T-helper 2 cell treated with Interferon-gamma antibody and Interleukin-4, amounts not matched to agents 5 μg/mL and 100 μg/mL, for 36 hours (primary cell): ENCODE results near the gene ATP8B4.
A peak's percentile ranks its signal among the peaks of the same experiment; 100 is the strongest.

Experiments used
- DNase-seq: peaks from one replicate; pipeline ENCODE4 v3.0.0; 2021; ENCODE audit warnings: low spot score
- H3K27ac Mint-ChIP-seq: one replicate; pipeline ENCODE4 v1.8.0; 2021; ENCODE audit warnings: mild to moderate bottlenecking, mixed read lengths
- H3K27me3 Mint-ChIP-seq: one replicate; pipeline ENCODE4 v1.8.0; 2021; ENCODE audit warnings: low read depth, mixed read lengths
- H3K36me3 Mint-ChIP-seq: one replicate; pipeline ENCODE4 v1.8.0; 2021; ENCODE audit warnings: low read depth, mixed read lengths
- H3K4me1 Mint-ChIP-seq: one replicate; pipeline ENCODE4 v1.8.0; 2021; ENCODE audit warnings: low read depth, mixed read lengths
- H3K4me3 Mint-ChIP-seq: one replicate; pipeline ENCODE4 v1.8.0; 2022; ENCODE audit warnings: mild to moderate bottlenecking, moderate library complexity, mixed read lengths
- H3K9me3 Mint-ChIP-seq: one replicate; pipeline ENCODE4 v1.8.0; 2021; ENCODE audit warnings: mixed read lengths

ATP8B4 gene

DNA sequence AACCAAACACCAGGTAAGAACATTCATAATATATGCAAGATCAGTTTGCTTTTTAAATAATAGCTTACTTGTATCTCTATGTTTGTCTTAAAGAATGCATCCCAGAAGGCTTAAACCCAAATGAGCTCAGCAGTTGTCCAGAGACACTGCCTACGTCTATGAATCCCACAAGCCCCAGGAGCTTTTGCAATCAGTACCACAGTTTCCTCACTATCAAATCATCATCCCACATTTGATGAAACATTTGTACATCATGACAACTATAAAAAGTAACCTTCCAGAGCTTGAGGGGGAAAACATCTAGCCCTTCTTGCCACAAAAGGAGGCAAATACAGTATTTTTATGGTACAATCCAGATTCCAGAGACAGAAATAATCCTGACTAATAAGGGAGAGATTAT lies 63.7 kb downstream of the ATP8B4 start:
- no peak overlapping the region for H3K27ac Mint-ChIP-seq
- no peak for DNase-seq
- H3K9me3 Mint-ChIP-seq, result no peaks in the 10 kb centered on the region
- no peak overlapping the region for H3K4me3 Mint-ChIP-seq
- H3K27me3 Mint-ChIP-seq, result no peaks in the 10 kb centered on the region
- peaks cover 40% of the 10 kb centered on the region for H3K4me1 Mint-ChIP-seq
- peaks cover 3% of the 10 kb centered on the region for H3K36me3 Mint-ChIP-seq

- Mint-ChIP-seq H3K4me3 (no peak overlapping the region), H3K9me3 (no peaks in the 10 kb centered on the region), H3K27ac (no peak overlapping the region), H3K27me3 (no peaks in the 10 kb centered on the region), H3K4me1 (peaks cover 24% of the 10 kb centered on the region), H3K36me3 (peaks cover 3% of the 10 kb centered on the region)
- DNase-seq, result no peak
These were observed 65.8 kb downstream of the ATP8B4 start for GRCh38 chr15:50053055-50053856.

- no peak overlapping the region for H3K27ac Mint-ChIP-seq
- no peaks in the 10 kb centered on the region for H3K9me3 Mint-ChIP-seq
- H3K36me3 Mint-ChIP-seq, result peaks cover 5% of the 10 kb centered on the region
- no peak overlapping the region for H3K4me3 Mint-ChIP-seq
- no peak for DNase-seq
- no peaks in the 10 kb centered on the region for H3K27me3 Mint-ChIP-seq
- H3K4me1 Mint-ChIP-seq, result peaks cover 24% of the 10 kb centered on the region
These were observed 67.1 kb downstream of the ATP8B4 start for GRCh38 chr15:50051811-50052419.

DNA sequence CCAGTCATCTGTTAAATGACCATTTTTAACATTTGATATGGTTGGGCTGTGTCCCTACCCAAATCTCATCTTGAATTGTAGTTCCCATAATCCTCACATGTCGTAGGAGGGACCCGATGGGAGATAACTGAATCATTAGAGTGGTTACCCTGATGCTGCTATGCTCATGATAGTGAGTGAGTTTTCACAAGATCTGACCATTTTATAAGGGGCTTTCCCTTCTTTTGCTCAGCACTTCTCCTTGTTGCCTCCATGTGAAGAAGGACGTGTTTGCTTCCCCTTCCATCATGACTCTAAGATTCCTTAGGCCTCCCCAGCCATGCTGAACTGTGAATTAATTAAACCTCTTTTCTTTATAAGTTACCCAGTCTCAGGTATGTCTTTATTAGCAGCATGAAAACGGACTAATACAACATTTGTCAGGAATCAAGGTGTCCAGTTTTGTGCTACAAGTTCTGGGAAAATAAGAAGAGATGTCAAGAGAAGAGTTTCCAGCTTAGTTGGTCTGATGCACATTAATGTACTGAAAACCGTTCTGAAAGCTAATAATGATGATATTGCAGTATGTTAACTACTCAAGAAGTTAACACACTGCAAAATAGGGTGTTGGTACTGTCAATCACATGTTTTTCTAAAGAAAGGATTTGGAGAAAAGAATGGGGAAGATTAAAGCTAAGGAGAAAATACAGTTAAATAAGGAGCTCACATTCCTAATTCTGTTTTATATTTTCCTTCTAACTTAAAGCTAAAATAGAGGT lies 67.9 kb downstream of the ATP8B4 start:
- no peak overlapping the region for H3K27ac Mint-ChIP-seq
- peaks cover 29% of the 10 kb centered on the region for H3K4me1 Mint-ChIP-seq
- no peaks in the 10 kb centered on the region for H3K27me3 Mint-ChIP-seq
- H3K36me3 Mint-ChIP-seq, result peaks cover 6% of the 10 kb centered on the region
- no peak overlapping the region for H3K4me3 Mint-ChIP-seq
- H3K9me3 Mint-ChIP-seq, result no peaks in the 10 kb centered on the region
- no peak for DNase-seq

- Mint-ChIP-seq H3K36me3 (peaks cover 13% of the 10 kb centered on the region), H3K4me3 (no peak overlapping the region), H3K9me3 (peaks cover 3% of the 10 kb centered on the region), H3K4me1 (peaks cover 19% of the 10 kb centered on the region), H3K27ac (no peak overlapping the region), H3K27me3 (no peaks in the 10 kb centered on the region)
- no peak for DNase-seq
These were observed 69.2 kb downstream of the ATP8B4 start for GRCh38 chr15:50049871-50050270.

GRCh38 chr15:50046867-50047266 lies 72.2 kb downstream of the ATP8B4 start:
- Mint-ChIP-seq H3K27ac (no peak overlapping the region), H3K36me3 (peaks cover 29% of the 10 kb centered on the region), H3K27me3 (no peaks in the 10 kb centered on the region), H3K9me3 (peaks cover 18% of the 10 kb centered on the region), H3K4me1 (peaks cover 15% of the 10 kb centered on the region), H3K4me3 (no peak overlapping the region)
- peak; percentile 28 for DNase-seq

- peaks cover 18% of the 10 kb centered on the region for H3K9me3 Mint-ChIP-seq
- peak overlapping the region; percentile 78 for H3K27ac Mint-ChIP-seq
- no peak for DNase-seq
- no peaks in the 10 kb centered on the region for H3K27me3 Mint-ChIP-seq
- H3K4me1 Mint-ChIP-seq, result peaks cover 14% of the 10 kb centered on the region
- peaks cover 34% of the 10 kb centered on the region for H3K36me3 Mint-ChIP-seq
- H3K4me3 Mint-ChIP-seq, result peak overlapping the region; percentile 8
These were observed 72.9 kb downstream of the ATP8B4 start for GRCh38 chr15:50046159-50046558.

DNA sequence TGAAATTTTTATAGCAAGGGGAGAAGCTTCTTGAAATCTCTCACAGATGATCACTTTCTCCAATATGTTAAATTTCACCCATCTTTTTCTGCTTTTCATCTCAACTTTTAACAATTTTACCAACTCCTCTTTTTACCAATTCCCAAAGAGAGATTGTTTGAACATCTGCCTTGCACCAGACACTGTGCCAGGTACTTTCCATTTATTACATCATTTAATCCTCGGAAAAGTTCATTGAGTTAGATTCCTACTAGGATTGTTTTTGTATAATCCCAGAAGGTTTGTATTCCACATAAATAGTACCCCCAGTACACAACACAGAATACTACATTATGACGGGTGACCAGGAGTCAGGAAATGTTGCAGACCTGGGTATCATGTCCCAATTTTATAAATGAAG lies 74.1 kb downstream of the ATP8B4 start:
- H3K9me3 Mint-ChIP-seq, result peaks cover 18% of the 10 kb centered on the region
- H3K36me3 Mint-ChIP-seq, result peaks cover 42% of the 10 kb centered on the region
- H3K4me3 Mint-ChIP-seq, result no peak overlapping the region
- H3K4me1 Mint-ChIP-seq, result peaks cover 14% of the 10 kb centered on the region
- no peaks in the 10 kb centered on the region for H3K27me3 Mint-ChIP-seq
- no peak overlapping the region for H3K27ac Mint-ChIP-seq
- no peak for DNase-seq

DNA sequence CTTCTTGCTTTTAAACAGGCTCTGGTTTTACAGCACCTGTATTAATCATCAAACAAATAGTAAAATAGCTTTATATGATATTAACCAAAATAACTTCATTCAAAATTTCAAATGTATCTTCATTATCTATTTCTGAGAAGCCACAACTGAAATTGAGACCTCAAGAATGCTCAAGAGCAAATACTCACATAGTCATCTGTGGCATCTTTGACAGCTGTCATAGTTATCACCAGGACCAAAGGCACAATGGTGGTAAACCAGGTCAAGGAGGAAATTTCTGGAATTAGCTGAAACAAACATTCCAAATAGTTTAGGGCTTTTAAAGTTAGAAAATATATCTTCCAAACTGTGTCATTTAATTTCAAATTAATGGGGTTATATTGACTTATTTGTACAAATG lies 74.6 kb downstream of the ATP8B4 start:
- Mint-ChIP-seq H3K36me3 (peaks cover 46% of the 10 kb centered on the region), H3K27me3 (no peaks in the 10 kb centered on the region), H3K27ac (no peak overlapping the region), H3K4me3 (no peak overlapping the region), H3K9me3 (peaks cover 18% of the 10 kb centered on the region), H3K4me1 (peaks cover 14% of the 10 kb centered on the region)
- no peak for DNase-seq

- peaks cover 52% of the 10 kb centered on the region for H3K36me3 Mint-ChIP-seq
- peaks cover 13% of the 10 kb centered on the region for H3K4me1 Mint-ChIP-seq
- H3K27me3 Mint-ChIP-seq, result no peaks in the 10 kb centered on the region
- no peak overlapping the region for H3K4me3 Mint-ChIP-seq
- DNase-seq, result no peak
- H3K27ac Mint-ChIP-seq, result no peak overlapping the region
- peaks cover 18% of the 10 kb centered on the region for H3K9me3 Mint-ChIP-seq
These were observed 76.3 kb downstream of the ATP8B4 start for GRCh38 chr15:50042775-50043174.

- Mint-ChIP-seq H3K9me3 (no peaks in the 10 kb centered on the region), H3K36me3 (peaks cover 26% of the 10 kb centered on the region), H3K4me3 (no peak overlapping the region), H3K4me1 (no peaks in the 10 kb centered on the region), H3K27ac (no peak overlapping the region), H3K27me3 (peaks cover 5% of the 10 kb centered on the region)
- DNase-seq, result no peak
These were observed 88.6 kb downstream of the ATP8B4 start for GRCh38 chr15:50030456-50030855.

DNA sequence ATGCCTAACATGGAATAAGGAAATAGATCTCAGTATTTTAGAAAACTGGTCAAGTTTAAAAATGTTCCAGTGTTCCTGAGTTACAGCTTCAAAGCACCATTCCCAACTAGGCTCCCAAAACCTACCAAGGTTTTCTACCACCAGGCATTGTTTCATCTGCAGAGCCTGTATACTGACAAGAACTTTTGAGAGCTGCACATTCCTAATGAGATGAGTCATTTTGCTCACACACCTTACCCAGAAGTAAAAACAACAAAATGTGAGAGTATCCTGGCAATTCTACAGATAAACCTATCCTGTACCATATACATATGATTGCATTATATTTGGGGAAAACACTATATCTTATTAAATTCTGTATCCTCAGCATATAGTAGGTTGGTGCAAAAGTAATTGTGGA lies 90.7 kb downstream of the ATP8B4 start:
- DNase-seq, result no peak
- Mint-ChIP-seq H3K27me3 (peaks cover 5% of the 10 kb centered on the region), H3K9me3 (no peaks in the 10 kb centered on the region), H3K27ac (no peak overlapping the region), H3K36me3 (peaks cover 18% of the 10 kb centered on the region), H3K4me3 (no peak overlapping the region), H3K4me1 (no peaks in the 10 kb centered on the region)

DNA sequence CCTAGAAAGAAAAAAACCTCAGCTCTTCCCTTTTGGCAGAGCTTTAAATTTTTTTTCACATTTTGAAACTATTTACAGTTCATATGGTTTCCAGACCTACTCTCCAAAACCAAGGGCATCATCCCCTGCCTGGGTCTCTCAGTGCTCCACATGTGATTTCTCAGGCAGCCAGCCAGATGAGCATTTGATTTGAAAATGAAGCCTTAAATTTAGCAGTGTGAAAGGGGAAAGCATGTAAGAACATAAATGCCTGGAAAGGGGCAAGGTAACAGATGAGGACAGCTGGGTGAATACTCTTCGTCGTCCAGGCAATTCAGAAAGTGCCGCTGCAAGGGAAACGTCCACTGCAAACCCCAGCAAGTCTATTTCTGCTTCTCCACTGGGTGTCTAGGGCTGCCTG lies 94.8 kb downstream of the ATP8B4 start:
- Mint-ChIP-seq H3K36me3 (peaks cover 9% of the 10 kb centered on the region), H3K27me3 (peaks cover 2% of the 10 kb centered on the region), H3K9me3 (no peaks in the 10 kb centered on the region), H3K4me1 (peaks cover 3% of the 10 kb centered on the region), H3K4me3 (no peak overlapping the region), H3K27ac (no peak overlapping the region)
- no peak for DNase-seq

- H3K4me1 Mint-ChIP-seq, result peaks cover 6% of the 10 kb centered on the region
- H3K27ac Mint-ChIP-seq, result no peak overlapping the region
- peaks cover 9% of the 10 kb centered on the region for H3K36me3 Mint-ChIP-seq
- no peak for DNase-seq
- H3K4me3 Mint-ChIP-seq, result no peak overlapping the region
- H3K9me3 Mint-ChIP-seq, result no peaks in the 10 kb centered on the region
- H3K27me3 Mint-ChIP-seq, result no peaks in the 10 kb centered on the region
These were observed 100.5 kb downstream of the ATP8B4 start for GRCh38 chr15:50018491-50018890.
